HepG2 (cell line): ENCODE results near the gene CNOT6. TPM values are rescaled to one million over a fixed set of nuclear protein-coding genes. Genes with fewer than 3 reads are reported as not detected.

Experiments used
- BCL6 ChIP-seq: IDR thresholded peaks from 2 replicates; pipeline ENCODE4 v1.6.1; 2016; ENCODE audit warnings: missing genetic modification reagents, missing compliant biosample characterization
- FOXA1 ChIP-seq, 2 experiments: fragments of 450-650 bp in 1 of 2; sonication (generic) in 1 of 2; formaldehyde crosslinking in 1 of 2; IDR thresholded peaks; 2 replicates each; pipeline versions ENCODE4 v1.4.0 to v1.6.1; 2016 to 2020; ENCODE audit warnings: missing genetic modification reagents in 1 of 2
- MXI1 ChIP-seq: IDR thresholded peaks from 3 replicates; pipeline ENCODE4 v1.6.1; 2012; ENCODE audit warnings: low read depth, low read length, inconsistent platforms, borderline replicate concordance
- MYC ChIP-seq: sonication (generic); formaldehyde crosslinking; IDR thresholded peaks from 2 replicates; pipeline ENCODE4 v1.9.0; 2021; ENCODE audit warnings: missing genetic modification reagents, borderline replicate concordance
- NFKB2 ChIP-seq: sonication (generic); formaldehyde crosslinking; IDR thresholded peaks from 2 replicates; pipeline ENCODE4 v1.4.0; 2020; ENCODE audit warnings: missing genetic modification reagents, borderline replicate concordance
- PCBP1 ChIP-seq: fragments of 200-400 bp; formaldehyde crosslinking; IDR thresholded peaks from 2 replicates; pipeline ENCODE4 v1.6.1; 2017; ENCODE audit warnings: mild to moderate bottlenecking, low read depth, low read length, borderline replicate concordance
- RXRA ChIP-seq: sonication (generic); formaldehyde crosslinking; IDR thresholded peaks from 2 replicates; pipeline ENCODE4 v1.5.1; 2020; ENCODE audit warnings: missing genetic modification reagents
- STAG1 ChIP-seq: sonication (generic); formaldehyde crosslinking; IDR thresholded peaks from 2 replicates; pipeline ENCODE4 v1.4.0; 2020; ENCODE audit warnings: missing genetic modification reagents
- ZNF451 ChIP-seq: sonication (generic); formaldehyde crosslinking; IDR thresholded peaks from 2 replicates; pipeline ENCODE4 v1.5.0; 2020; ENCODE audit warnings: mild to moderate bottlenecking, missing genetic modification reagents
- ZNF563 ChIP-seq: sonication (generic); formaldehyde crosslinking; IDR thresholded peaks from 2 replicates; pipeline ENCODE4 v1.8.0; 2022; ENCODE audit warnings: mild to moderate bottlenecking, moderate library complexity, missing genetic modification reagents
- polyA plus RNA-seq, 8 experiments: library from polyadenylated mRNA; depleted of rRNA in 3 of 8; stranded (reverse) in 7 of 8; unstranded in 1 of 8; fragments of >200 nt; fragmentation: Illumina TruSeq in 4 of 8; extraction: Trizol in 4 of 8; gene quantifications; 2 replicates each; pipeline versions ENCODE4 v1.2.1 to v1.2.3, GENCODE V29; 2011 to 2016; ENCODE audit warnings: low read depth in 4 of 8, missing spikeins in 1 of 8, mixed read lengths in 1 of 8; ENCODE audit not compliant: insufficient read depth in 1 of 8
- total RNA-seq, 5 experiments: library from RNA; depleted of rRNA; stranded (reverse); fragments of >200 nt; fragmentation: Illumina TruSeq; extraction: Trizol; gene quantifications; 2 replicates each; pipeline ENCODE4 v1.2.3, GENCODE V29; 2016; ENCODE audit warnings: low read depth in 1 of 5
- TF ChIP-seq, protein P1 (sequence below): sonication (generic); formaldehyde crosslinking; IDR thresholded peaks from 2 replicates; pipeline ENCODE4 v1.8.0; 2022; ENCODE audit warnings: mild to moderate bottlenecking, missing genetic modification reagents, borderline replicate concordance
- TF ChIP-seq, protein P2 (sequence below): sonication (generic); formaldehyde crosslinking; IDR thresholded peaks from 2 replicates; pipeline ENCODE4 v1.5.0; 2020; ENCODE audit warnings: mild to moderate bottlenecking, missing genetic modification reagents, moderate library complexity
- TF ChIP-seq, protein P3 (sequence below): sonication (generic); formaldehyde crosslinking; IDR thresholded peaks from 2 replicates; pipeline ENCODE4 v1.4.0; 2020; ENCODE audit warnings: missing genetic modification reagents
- TF ChIP-seq, protein P4 (sequence below): sonication (generic); formaldehyde crosslinking; IDR thresholded peaks from 2 replicates; pipeline ENCODE4 v1.5.1; 2020; ENCODE audit warnings: mild to moderate bottlenecking, missing genetic modification reagents, moderate library complexity
- TF ChIP-seq, protein P5 (sequence below): sonication (generic); formaldehyde crosslinking; IDR thresholded peaks from 2 replicates; pipeline ENCODE4 v1.4.0; 2020; ENCODE audit warnings: missing genetic modification reagents

The CNOT6 gene
- total and polyA plus RNA-seq, 2 of the 13 experiments (the other 11 are each of a cell fraction or from before 2014, with no cell fraction given), result 8.8 to 9.1 TPM

DNA sequence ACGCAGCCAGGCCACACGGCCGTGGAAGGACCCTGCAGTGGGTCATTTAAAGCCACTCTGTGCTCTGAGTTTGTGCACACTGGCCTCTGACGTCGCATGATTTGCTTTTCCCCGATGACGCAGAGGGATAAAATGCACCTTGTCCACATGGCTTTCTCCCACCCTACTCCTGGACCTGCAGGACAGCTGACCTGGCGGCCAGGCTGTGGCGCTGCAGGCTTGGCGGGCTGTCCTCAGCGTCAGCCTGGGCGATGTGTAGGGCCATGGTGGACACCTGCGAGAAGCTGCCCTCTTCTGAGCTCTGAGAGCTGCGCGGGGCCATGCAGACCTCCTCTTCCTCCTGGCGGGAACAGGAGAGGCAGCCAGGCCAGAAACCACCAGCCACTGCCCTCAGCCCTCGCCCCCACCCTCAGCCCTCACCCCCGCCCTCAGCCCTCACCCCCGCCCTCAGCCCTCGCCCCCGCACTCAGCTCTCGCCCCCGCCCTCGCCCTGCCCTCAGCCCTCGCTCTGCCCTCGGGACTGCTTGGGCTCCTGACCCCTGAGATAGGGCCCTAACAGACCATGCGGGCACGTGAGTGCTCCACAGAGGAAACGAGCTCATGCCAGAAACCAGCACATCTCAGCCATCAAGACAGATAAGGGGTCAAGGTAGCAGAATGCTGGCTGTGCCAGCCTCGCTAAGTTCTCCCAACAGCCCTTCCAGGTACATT is 117.1 kb downstream of the CNOT6 start (continued):
- TF ChIP-seq, protein P1, sequence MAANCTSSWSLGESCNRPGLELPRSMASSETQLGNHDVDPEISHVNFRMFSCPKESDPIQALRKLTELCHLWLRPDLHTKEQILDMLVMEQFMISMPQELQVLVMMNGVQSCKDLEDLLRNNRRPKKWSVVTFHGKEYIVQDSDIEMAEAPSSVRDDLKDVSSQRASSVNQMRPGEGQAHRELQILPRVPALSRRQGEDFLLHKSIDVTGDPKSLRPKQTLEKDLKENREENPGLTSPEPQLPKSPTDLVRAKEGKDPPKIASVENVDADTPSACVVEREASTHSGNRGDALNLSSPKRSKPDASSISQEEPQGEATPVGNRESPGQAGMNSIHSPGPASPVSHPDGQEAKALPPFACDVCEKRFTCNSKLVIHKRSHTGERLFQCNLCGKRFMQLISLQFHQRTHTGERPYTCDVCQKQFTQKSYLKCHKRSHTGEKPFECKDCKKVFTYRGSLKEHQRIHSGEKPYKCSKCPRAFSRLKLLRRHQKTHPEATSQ (CRISPR knock-in tag), result no peak
- peak; percentile 90 for TF ChIP-seq STAG1 (CRISPR knock-in tag)
- TF ChIP-seq, protein P2, sequence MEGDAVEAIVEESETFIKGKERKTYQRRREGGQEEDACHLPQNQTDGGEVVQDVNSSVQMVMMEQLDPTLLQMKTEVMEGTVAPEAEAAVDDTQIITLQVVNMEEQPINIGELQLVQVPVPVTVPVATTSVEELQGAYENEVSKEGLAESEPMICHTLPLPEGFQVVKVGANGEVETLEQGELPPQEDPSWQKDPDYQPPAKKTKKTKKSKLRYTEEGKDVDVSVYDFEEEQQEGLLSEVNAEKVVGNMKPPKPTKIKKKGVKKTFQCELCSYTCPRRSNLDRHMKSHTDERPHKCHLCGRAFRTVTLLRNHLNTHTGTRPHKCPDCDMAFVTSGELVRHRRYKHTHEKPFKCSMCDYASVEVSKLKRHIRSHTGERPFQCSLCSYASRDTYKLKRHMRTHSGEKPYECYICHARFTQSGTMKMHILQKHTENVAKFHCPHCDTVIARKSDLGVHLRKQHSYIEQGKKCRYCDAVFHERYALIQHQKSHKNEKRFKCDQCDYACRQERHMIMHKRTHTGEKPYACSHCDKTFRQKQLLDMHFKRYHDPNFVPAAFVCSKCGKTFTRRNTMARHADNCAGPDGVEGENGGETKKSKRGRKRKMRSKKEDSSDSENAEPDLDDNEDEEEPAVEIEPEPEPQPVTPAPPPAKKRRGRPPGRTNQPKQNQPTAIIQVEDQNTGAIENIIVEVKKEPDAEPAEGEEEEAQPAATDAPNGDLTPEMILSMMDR (CRISPR knock-in tag), result peak; percentile 94
- peak; percentile 83; the same call in 1 of the 3 replicates for TF ChIP-seq MXI1
- 0 out of 2 replicates have a peak, but pooled peaks have one; percentile 36 for TF ChIP-seq ZNF451
- no peak for TF ChIP-seq FOXA1 (IDR thresholded peaks at IDR 0.05)
- TF ChIP-seq FOXA1 (CRISPR knock-in tag; IDR thresholded peaks at IDR 0.05), result peak; percentile 56
- TF ChIP-seq, protein P3, sequence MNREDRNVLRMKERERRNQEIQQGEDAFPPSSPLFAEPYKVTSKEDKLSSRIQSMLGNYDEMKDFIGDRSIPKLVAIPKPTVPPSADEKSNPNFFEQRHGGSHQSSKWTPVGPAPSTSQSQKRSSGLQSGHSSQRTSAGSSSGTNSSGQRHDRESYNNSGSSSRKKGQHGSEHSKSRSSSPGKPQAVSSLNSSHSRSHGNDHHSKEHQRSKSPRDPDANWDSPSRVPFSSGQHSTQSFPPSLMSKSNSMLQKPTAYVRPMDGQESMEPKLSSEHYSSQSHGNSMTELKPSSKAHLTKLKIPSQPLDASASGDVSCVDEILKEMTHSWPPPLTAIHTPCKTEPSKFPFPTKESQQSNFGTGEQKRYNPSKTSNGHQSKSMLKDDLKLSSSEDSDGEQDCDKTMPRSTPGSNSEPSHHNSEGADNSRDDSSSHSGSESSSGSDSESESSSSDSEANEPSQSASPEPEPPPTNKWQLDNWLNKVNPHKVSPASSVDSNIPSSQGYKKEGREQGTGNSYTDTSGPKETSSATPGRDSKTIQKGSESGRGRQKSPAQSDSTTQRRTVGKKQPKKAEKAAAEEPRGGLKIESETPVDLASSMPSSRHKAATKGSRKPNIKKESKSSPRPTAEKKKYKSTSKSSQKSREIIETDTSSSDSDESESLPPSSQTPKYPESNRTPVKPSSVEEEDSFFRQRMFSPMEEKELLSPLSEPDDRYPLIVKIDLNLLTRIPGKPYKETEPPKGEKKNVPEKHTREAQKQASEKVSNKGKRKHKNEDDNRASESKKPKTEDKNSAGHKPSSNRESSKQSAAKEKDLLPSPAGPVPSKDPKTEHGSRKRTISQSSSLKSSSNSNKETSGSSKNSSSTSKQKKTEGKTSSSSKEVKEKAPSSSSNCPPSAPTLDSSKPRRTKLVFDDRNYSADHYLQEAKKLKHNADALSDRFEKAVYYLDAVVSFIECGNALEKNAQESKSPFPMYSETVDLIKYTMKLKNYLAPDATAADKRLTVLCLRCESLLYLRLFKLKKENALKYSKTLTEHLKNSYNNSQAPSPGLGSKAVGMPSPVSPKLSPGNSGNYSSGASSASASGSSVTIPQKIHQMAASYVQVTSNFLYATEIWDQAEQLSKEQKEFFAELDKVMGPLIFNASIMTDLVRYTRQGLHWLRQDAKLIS (CRISPR knock-in tag), result no peak
- peak; percentile 59; the same call in 1 of the 2 replicates for TF ChIP-seq PCBP1
- TF ChIP-seq ZNF563 (CRISPR knock-in tag), result no peak
- peak; percentile 24; the same call in 1 of the 2 replicates for TF ChIP-seq NFKB2 (CRISPR knock-in tag)
- TF ChIP-seq BCL6 (CRISPR knock-in tag), result 0 out of 2 replicates have a peak, but pooled peaks have one; percentile 13
- TF ChIP-seq RXRA, result 0 out of 2 replicates have a peak, but pooled peaks have one; percentile 26
- TF ChIP-seq, protein P4, sequence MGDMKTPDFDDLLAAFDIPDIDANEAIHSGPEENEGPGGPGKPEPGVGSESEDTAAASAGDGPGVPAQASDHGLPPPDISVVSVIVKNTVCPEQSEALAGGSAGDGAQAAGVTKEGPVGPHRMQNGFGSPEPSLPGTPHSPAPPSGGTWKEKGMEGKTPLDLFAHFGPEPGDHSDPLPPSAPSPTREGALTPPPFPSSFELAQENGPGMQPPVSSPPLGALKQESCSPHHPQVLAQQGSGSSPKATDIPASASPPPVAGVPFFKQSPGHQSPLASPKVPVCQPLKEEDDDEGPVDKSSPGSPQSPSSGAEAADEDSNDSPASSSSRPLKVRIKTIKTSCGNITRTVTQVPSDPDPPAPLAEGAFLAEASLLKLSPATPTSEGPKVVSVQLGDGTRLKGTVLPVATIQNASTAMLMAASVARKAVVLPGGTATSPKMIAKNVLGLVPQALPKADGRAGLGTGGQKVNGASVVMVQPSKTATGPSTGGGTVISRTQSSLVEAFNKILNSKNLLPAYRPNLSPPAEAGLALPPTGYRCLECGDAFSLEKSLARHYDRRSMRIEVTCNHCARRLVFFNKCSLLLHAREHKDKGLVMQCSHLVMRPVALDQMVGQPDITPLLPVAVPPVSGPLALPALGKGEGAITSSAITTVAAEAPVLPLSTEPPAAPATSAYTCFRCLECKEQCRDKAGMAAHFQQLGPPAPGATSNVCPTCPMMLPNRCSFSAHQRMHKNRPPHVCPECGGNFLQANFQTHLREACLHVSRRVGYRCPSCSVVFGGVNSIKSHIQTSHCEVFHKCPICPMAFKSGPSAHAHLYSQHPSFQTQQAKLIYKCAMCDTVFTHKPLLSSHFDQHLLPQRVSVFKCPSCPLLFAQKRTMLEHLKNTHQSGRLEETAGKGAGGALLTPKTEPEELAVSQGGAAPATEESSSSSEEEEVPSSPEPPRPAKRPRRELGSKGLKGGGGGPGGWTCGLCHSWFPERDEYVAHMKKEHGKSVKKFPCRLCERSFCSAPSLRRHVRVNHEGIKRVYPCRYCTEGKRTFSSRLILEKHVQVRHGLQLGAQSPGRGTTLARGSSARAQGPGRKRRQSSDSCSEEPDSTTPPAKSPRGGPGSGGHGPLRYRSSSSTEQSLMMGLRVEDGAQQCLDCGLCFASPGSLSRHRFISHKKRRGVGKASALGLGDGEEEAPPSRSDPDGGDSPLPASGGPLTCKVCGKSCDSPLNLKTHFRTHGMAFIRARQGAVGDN (CRISPR knock-in tag), result peak; percentile 53
- TF ChIP-seq, protein P5, sequence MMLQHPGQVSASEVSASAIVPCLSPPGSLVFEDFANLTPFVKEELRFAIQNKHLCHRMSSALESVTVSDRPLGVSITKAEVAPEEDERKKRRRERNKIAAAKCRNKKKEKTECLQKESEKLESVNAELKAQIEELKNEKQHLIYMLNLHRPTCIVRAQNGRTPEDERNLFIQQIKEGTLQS, result peak; percentile 50; the same call in 1 of the 2 replicates
- TF ChIP-seq MYC (CRISPR knock-in tag), result peak; percentile 51; the same call in 1 of the 2 replicates
- TF ChIP-seq, all 625 proteins: peak for 36
